Germinal center (tissue), 1 donor: Measurements from ENCODE around the gene FAM53A.
A peak's percentile ranks its signal among the peaks of the same experiment; 100 is the strongest.

Source experiments
- DNase-seq: peaks from one replicate; pipeline ENCODE4 v3.0.0; 2012; ENCODE audit warnings: mixed read lengths, low spot score

FAM53A gene

DNA sequence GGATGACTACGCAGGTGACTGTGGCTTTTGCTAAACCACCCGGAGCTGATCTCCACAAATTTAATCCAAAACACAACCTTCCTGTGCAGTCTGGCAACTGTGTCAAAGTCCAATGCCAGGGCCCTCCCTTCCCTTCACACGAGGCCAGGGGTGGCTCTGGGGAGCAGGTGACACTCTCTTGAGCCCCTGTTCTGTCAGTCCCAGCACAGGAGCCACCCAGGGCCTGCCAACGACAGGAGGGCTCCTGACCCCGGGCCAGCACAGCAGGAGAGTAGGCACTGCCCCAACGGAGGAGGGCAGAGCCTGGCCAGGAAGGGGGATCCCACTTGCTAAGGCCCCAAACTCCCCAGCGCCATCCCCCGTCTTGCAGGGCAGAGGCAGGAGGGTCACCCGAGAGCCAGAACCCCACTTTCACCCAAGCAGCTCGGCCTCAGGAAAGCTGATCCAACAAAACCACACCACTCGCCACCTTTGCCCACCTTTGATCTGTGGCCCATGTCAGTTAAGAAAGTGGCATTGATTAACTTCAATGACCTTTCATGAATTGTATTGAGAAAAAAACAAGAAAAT is 44.7 kb downstream of the FAM53A start:
- DNase-seq = no peak

GRCh38 chr4:1638873-1639272 is 45.2 kb downstream of the FAM53A start:
- no peak for DNase-seq

GRCh38 chr4:1638272-1638598 is 45.9 kb downstream of the FAM53A start:
- no peak for DNase-seq

- no peak for DNase-seq
Measured at GRCh38 chr4:1637580-1638271, 46.4 kb downstream of the FAM53A start.

GRCh38 chr4:1636490-1637211 is 47.5 kb downstream of the FAM53A start:
- no peak for DNase-seq

- no peak for DNase-seq
Measured at GRCh38 chr4:1635464-1635863, 48.6 kb downstream of the FAM53A start.

GRCh38 chr4:1633993-1634392 is 50.1 kb downstream of the FAM53A start:
- no peak for DNase-seq

DNA sequence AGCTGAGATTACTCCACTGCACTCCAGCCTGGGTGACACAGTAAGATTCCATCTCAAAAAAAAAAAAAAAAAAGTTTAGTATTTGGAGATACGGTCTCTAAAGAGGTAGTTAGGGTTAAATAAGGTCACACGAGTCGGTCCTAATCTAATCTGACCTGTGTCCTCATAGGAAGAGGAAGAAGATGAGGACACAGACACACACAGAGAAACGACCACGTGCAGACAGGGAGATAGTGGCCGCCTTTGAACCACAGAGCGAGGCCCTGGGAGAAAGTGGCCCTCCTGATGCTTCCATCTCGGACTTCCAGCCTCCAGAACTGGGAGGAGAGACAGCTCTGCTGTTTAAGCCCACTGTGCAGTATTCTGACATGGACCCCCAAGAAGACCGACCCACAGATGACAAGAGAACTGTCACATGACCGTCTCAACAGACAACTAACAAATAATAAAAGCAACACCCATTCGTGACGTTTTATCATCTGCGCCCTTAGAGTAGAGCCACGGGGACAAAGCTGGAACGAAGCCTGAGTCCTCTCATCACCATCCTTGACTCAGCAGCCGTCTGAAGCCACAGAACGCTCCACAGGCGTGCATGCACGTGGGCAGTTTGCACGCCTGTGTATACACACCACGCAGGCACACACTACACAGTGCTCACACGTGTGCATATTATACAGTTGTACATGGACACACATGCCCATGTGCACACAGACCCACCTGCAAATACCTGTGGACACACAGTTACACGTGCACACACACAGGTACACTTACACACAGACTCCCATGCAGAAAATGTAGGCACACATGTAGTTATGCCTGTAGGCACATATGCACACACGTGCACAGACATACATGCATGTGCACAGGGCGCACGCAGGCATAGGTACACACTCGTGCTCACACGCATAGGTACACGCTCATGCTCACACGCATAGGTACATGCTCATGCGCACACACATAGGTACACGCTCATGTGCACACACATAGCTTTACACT is 51.7 kb downstream of the FAM53A start:
- DNase-seq = no peak

DNA sequence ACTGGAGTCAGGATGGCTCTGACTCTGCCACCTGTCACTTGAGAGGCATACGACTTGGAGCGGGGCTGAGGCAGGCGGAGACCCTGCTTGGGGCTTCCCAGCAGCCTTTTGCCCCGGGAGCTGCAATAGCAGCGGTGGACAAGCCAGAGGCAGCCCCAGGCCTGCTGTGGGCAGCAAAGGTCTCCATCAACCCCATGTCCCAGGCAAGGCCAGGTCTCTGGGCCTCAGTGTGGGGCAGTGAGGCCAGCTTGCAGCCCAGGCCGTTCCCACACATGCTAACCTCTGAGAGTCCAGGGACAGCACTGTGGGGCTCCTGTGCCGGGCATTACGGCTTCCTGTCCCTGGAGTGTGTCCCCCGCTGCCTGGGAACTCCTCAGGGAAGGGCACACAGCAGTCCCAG is 53.0 kb downstream of the FAM53A start:
- DNase-seq = no peak

GRCh38 chr4:1630266-1630665 is 53.8 kb downstream of the FAM53A start:
- DNase-seq = no peak

DNA sequence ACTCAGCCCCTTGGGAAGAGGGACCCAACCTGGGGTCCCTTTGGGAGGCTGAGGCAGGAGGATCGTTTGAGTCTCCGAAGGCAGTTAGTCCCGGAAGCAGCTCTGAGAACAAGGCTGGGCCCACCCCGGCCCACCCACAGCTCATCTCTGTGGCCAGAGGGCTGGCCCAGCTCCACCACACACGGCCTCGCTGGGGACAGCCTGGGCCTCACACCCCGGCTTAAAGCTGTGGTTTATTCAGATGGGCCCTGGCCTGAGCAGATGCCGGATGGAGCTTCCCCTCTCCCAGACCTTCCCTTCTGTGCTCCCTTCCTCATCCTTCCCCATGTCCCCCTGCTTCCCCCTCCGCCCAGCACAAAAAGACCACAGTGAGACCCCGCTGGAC is 54.4 kb downstream of the FAM53A start:
- DNase-seq = no peak

GRCh38 chr4:1628892-1629698 is 55.0 kb downstream of the FAM53A start:
- DNase-seq = peak; percentile 77

- no peak for DNase-seq
Measured at GRCh38 chr4:1627417-1628313, 56.4 kb downstream of the FAM53A start.

DNA sequence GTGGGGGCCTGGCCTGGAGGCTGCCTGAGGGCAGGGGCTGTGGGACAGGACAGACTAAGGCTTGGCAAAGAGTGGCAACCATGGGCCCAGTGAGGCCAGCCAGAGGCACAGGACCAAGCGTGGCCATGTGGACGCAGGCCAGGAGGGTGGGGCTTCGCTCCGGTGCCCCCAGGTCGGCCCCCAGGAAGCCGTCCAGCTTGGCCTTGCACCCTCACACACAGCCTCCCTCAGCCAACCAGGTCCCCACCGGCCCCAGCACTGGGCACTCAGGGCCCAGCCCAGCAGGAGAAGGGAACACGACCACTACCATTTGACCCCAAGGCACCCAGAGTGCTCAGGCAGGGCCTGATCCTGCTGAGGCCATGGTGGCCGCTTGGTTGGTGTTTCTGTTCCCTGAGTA is 57.2 kb downstream of the FAM53A start:
- DNase-seq = no peak

GRCh38 chr4:1626151-1626550 is 58.0 kb downstream of the FAM53A start:
- no peak for DNase-seq

DNA sequence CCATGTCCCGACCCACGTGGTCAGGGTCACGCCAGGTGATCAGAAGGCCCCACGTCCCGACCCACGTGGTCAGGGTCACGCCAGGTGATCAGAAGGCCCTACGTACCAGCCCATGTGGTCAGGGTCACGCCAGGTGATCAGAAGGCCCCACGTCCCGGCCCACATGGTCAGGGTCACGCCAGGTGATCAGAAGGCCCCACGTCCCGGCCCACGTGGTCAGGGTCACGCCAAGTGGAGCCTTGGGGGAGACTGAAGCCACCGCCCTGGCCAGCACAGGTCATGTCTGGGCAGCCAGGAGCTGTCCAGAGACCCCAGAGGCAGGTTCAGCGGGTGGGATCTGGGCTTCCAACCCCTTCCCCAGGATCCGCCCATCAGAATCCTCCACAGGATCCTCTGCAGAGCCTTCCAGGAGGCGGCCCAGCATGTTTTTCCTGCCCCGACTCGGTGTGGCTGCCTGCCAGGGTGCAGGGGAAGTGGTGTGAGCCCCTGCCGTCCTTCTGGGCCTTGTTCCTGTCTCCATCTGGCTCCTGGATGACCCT is 58.4 kb downstream of the FAM53A start:
- no peak for DNase-seq

DNA sequence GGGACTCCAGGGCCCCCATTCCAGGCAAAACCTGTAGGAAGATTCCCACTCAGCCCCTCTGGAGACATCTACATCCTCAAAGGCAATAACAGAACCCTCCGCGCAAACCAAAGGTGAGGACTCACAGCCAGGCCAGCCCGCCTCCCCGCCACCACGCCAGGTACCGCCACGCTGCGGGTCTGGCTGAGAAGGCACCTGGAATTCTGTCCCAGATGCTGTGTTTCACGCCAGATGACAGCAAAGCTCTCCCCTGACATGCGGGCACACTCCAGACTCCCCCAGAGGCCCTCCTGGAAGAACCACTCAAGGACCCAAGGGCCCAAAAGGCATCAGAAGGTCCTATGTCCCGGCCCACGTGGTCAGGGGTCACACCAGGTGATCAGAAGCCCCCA is 59.6 kb downstream of the FAM53A start:
- DNase-seq = no peak

GRCh38 chr4:1623821-1624518 is 60.1 kb downstream of the FAM53A start:
- no peak for DNase-seq

GRCh38 chr4:1623400-1623799 is 60.7 kb downstream of the FAM53A start:
- no peak for DNase-seq

DNA sequence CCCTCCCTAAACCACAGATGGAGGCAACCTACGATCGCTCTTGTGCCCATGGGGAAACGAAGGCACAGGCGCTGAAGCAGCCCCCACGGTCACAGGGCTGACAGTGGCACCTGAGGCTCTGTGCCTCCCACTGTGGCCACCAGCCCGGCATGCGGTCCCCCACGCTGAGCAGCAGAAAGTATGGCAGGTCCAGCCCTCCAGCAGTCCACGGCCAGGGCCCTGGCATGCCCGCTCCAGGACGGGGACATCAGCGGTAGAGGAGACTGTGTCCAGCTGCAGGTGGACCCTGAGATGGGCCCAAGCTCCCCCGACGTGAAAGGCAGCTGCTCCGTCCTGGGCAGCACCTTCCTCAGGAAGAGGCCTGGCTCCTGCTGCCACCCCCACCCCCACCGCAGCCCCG is 61.2 kb downstream of the FAM53A start:
- DNase-seq = no peak
